Activated CD4-positive, alpha-beta T cell treated with anti-CD3 and anti-CD28 coated beads, Interleukin-10, Interleukin-2, amounts not matched to agents 100 ng/mL and 50 ng/mL, durations not matched to agents 16 hours and 8 hours (primary cell): ENCODE measurements around the gene SHISA9.

Experiments used
- DNase-seq: peaks from one replicate; pipeline ENCODE4 v3.0.0-alpha.2; 2020

Gene SHISA9

GRCh38 chr16:13134836-13135235 lies 233.4 kb downstream of the SHISA9 start:
- DNase-seq: no peak

GRCh38 chr16:13136901-13137300 lies 235.5 kb downstream of the SHISA9 start:
- DNase-seq: no peak

- no peak for DNase-seq
These were observed 237.1 kb downstream of the SHISA9 start for GRCh38 chr16:13138528-13138927.

- DNase-seq: no peak
These were observed 238.4 kb downstream of the SHISA9 start for GRCh38 chr16:13139661-13140241.

- no peak for DNase-seq
These were observed 242.2 kb downstream of the SHISA9 start for GRCh38 chr16:13143551-13143950.

- no peak for DNase-seq
These were observed 245.4 kb downstream of the SHISA9 start for GRCh38 chr16:13146829-13147228.

- no peak for DNase-seq
These were observed 246.9 kb downstream of the SHISA9 start for GRCh38 chr16:13148294-13148693.

GRCh38 chr16:13148836-13149235 lies 247.4 kb downstream of the SHISA9 start:
- no peak for DNase-seq

GRCh38 chr16:13150181-13150885 lies 248.9 kb downstream of the SHISA9 start:
- DNase-seq: no peak

GRCh38 chr16:13153696-13154095 lies 252.3 kb downstream of the SHISA9 start:
- DNase-seq: no peak

GRCh38 chr16:13154799-13155198 lies 253.4 kb downstream of the SHISA9 start:
- DNase-seq: no peak

- no peak for DNase-seq
These were observed 254.0 kb downstream of the SHISA9 start for GRCh38 chr16:13155377-13155776.

GRCh38 chr16:13155780-13156179 lies 254.4 kb downstream of the SHISA9 start:
- DNase-seq: no peak

- DNase-seq: no peak
These were observed 255.7 kb downstream of the SHISA9 start for GRCh38 chr16:13157082-13157481.

GRCh38 chr16:13158427-13158826 lies 257.0 kb downstream of the SHISA9 start:
- no peak for DNase-seq

- no peak for DNase-seq
These were observed 263.6 kb downstream of the SHISA9 start for GRCh38 chr16:13165024-13165423.

GRCh38 chr16:13168091-13168572 lies 266.7 kb downstream of the SHISA9 start:
- DNase-seq: no peak

GRCh38 chr16:13171313-13171712 lies 269.9 kb downstream of the SHISA9 start:
- no peak for DNase-seq

- no peak for DNase-seq
These were observed 275.3 kb downstream of the SHISA9 start for GRCh38 chr16:13176711-13177110.

- DNase-seq: no peak
These were observed 276.9 kb downstream of the SHISA9 start for GRCh38 chr16:13178318-13178717.

GRCh38 chr16:13181432-13181831 lies 280.0 kb downstream of the SHISA9 start:
- DNase-seq: no peak

GRCh38 chr16:13186813-13187212 lies 285.4 kb downstream of the SHISA9 start:
- no peak for DNase-seq

GRCh38 chr16:13189250-13189649 lies 287.9 kb downstream of the SHISA9 start:
- no peak for DNase-seq

GRCh38 chr16:13193721-13194120 lies 292.3 kb downstream of the SHISA9 start:
- DNase-seq: no peak

GRCh38 chr16:13194766-13195165 lies 293.4 kb downstream of the SHISA9 start:
- no peak for DNase-seq
